Cardiac septum (tissue), 1 donor: ENCODE data around the gene DNAH3. TPM values are rescaled to one million over a fixed set of nuclear protein-coding genes. Genes with fewer than 3 reads are reported as not detected.
"Not testable (repeated sequence)": the region's sequence is repeated elsewhere in the genome, so short reads cannot be mapped to it uniquely, and the experiment has no call there.

Experiments used
- DNase-seq: peaks from one replicate; pipeline ENCODE4 v3.0.0-alpha.2; 2020; ENCODE audit warnings: low spot score
- intact Hi-C: fragments of 100-400 bp; cut with DNase I; formaldehyde crosslinking; loops from one replicate; pipeline ENCODE4 v1.14.0; 2022
- long read RNA-seq: library from polyadenylated mRNA; unstranded; transcript quantifications from one replicate; pipeline ENCODE4 v2.0.0, GENCODE V29; 2021
- total RNA-seq: library from RNA; stranded (reverse); fragmentation: NEBNext Ultra II Directional; extraction: Animal tissue kit (Norgen Biotek cat#: 25700); gene quantifications from one replicate; pipeline ENCODE4 v1.2.1, GENCODE V29; 2021
- donor health status: DM: no; HTN: no; CAD: no.

DNAH3 gene
- total RNA-seq = 0.40 TPM
- long read RNA-seq, partial matches to known transcripts = 0 of 3 reads
- long read RNA-seq, other reads (novel, unspliced or antisense) = 3 of 3 reads

GRCh38 chr16:21150375-21151001 is at the start of gene DNAH3:
Gene DNAH3, minus strand, starts transcription at chr16:21150846. Its CDS starts 527 bp downstream, at chr16:21150319.
- intact Hi-C loops = loop anchor here (10.0 kb wide), 2 partner anchors 296 to 1054 kb away; partner anchors contain the start of gene EEF2K
- DNase-seq = no peak

GRCh38 chr16:21199607-21200218 is 49.1 kb upstream of the DNAH3 start:
- intact Hi-C loops = no loop called here
- DNase-seq = no peak

GRCh38 chr16:21197621-21198020 is 47.0 kb upstream of the DNAH3 start:
- DNase-seq = no peak

GRCh38 chr16:21197112-21197511 is 46.5 kb upstream of the DNAH3 start:
- DNase-seq = no peak
- intact Hi-C loops = no loop called here

More at GRCh38 chr16:21197621-21198020, 47.0 kb upstream of the DNAH3 start:
- intact Hi-C loops = no loop called here

- intact Hi-C loops, DNase-seq: not testable (repeated sequence)
Observed at GRCh38 chr16:21195330-21195729, 44.7 kb upstream of the DNAH3 start.

- intact Hi-C loops = no loop called here
- no peak for DNase-seq
Observed at GRCh38 chr16:21194771-21195301, 44.2 kb upstream of the DNAH3 start.

GRCh38 chr16:21192991-21193390 is 42.3 kb upstream of the DNAH3 start:
- DNase-seq = no peak
- intact Hi-C loops = no loop called here

- intact Hi-C loops = no loop called here
- no peak for DNase-seq
Observed at GRCh38 chr16:21190599-21190998, 40.0 kb upstream of the DNAH3 start.

- intact Hi-C loops = no loop called here
Observed at GRCh38 chr16:21190013-21190412, 39.4 kb upstream of the DNAH3 start.

GRCh38 chr16:21189311-21189710 is 38.7 kb upstream of the DNAH3 start:
- no peak for DNase-seq
- intact Hi-C loops = no loop called here

More at GRCh38 chr16:21190013-21190412, 39.4 kb upstream of the DNAH3 start:
- DNase-seq = no peak

GRCh38 chr16:21186326-21186691 is 35.7 kb upstream of the DNAH3 start:
- intact Hi-C loops = no loop called here

GRCh38 chr16:21185659-21186325 is 35.1 kb upstream of the DNAH3 start:
- intact Hi-C loops = no loop called here
- DNase-seq = no peak

More at GRCh38 chr16:21186326-21186691, 35.7 kb upstream of the DNAH3 start:
- DNase-seq = no peak

GRCh38 chr16:21184834-21185233 is 34.2 kb upstream of the DNAH3 start:
- DNase-seq = no peak
- intact Hi-C loops = no loop called here

GRCh38 chr16:21183995-21184394 is 33.3 kb upstream of the DNAH3 start:
- DNase-seq = no peak
- intact Hi-C loops = no loop called here

- intact Hi-C loops = no loop called here
- no peak for DNase-seq
Observed at GRCh38 chr16:21179983-21180365, 29.3 kb upstream of the DNAH3 start.

GRCh38 chr16:21179126-21179982 is 28.7 kb upstream of the DNAH3 start:
- intact Hi-C loops = no loop called here
- DNase-seq = no peak

GRCh38 chr16:21175397-21175796 is 24.8 kb upstream of the DNAH3 start:
- intact Hi-C loops = no loop called here
- DNase-seq = no peak

- intact Hi-C loops = no loop called here
Observed at GRCh38 chr16:21172650-21173049, 22.0 kb upstream of the DNAH3 start.

GRCh38 chr16:21170116-21170515 is 19.5 kb upstream of the DNAH3 start:
- DNase-seq, intact Hi-C loops: not testable (repeated sequence)

More at GRCh38 chr16:21172650-21173049, 22.0 kb upstream of the DNAH3 start:
- no peak for DNase-seq
